ENCODE results near the gene DGKG. TPM values are rescaled to one million over a fixed set of nuclear protein-coding genes. Genes with fewer than 3 reads are reported as not detected.

The DGKG gene
- total and polyA plus RNA-seq, 2 of the 8 experiments (the other 6 are each of a cell fraction or from before 2014, with no cell fraction given) = 0.30 to 0.48 TPM

DNA sequence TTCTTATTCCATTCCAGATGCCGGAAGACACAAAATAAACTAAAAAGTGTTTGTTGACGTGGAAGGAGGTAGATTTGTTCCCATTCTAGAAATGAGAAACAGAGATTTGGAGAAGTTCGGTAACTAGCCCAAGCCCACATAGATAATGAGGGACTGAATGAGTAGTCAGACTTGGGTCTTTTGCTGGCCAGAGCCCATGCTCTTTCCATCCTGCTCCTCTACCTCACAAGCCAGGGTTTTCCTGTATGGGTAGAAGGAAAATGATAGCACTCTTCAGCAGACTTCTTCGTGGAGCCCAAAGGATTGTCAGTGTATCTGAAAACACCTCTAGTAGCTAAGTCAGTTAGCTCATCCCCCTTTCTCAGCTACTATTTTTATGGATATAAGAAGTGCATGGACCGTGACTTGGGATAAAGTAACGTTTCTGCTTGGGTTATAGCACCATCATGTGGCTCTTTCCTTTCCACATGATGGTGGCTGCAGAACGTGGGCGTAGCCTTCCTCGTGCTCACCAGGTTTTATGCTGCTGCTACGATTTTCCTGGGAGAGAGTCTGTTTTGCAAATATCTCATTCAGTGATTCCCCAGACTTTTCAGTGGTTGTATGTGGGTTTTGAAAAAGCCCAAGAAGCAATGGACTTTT lies 84.6 kb downstream of the DGKG start:
- no peak overlapping the region for H2BK120ac ChIP-seq (replicated peaks; ENCODE audit: low read depth, low read length)
- H4K91ac ChIP-seq (replicated peaks; ENCODE audit: insufficient read length, low read length) = no peak overlapping the region
- H3K27me3 ChIP-seq (replicated peaks in 1 of 4; ENCODE audit: control insufficient read depth in 3 of 4, extremely low read depth in 1 of 4, insufficient read depth in 3 of 4, low read length in 3 of 4) = no peaks in the 10 kb centered on the region
- no peaks in the 10 kb centered on the region for H3K9me3 ChIP-seq (ENCODE audit: insufficient read depth in 2 of 2, low read depth in 1 of 2, low read length in 1 of 2)
- H3K14ac ChIP-seq (ENCODE audit: insufficient read length) = no peak overlapping the region
- DNase-seq (ENCODE audit: low read depth in 1 of 2, low spot score in 2 of 2) = no peak
- no peaks in the 10 kb centered on the region for H4K20me1 ChIP-seq (replicated peaks in 1 of 2; ENCODE audit: control insufficient read depth in 1 of 2, insufficient read depth in 2 of 2, low read length in 2 of 2)
- no peaks in the 10 kb centered on the region for H3K36me3 ChIP-seq (ENCODE audit: control insufficient read depth in 2 of 4, insufficient read depth in 4 of 4, low read length in 3 of 4)
- H4K5ac ChIP-seq (ENCODE audit: insufficient read length, low read depth, low read length) = no peak overlapping the region
- no peaks in the 10 kb centered on the region for H3K79me1 ChIP-seq (ENCODE audit: low read depth, low read length)
- no peak overlapping the region; a peak in 1 of 4 replicates for H3K4me2 ChIP-seq (ENCODE audit: insufficient read depth in 1 of 2, low read depth in 2 of 2, low read length in 2 of 2)
- H3K23ac ChIP-seq (ENCODE audit: insufficient read length) = no peak overlapping the region
- no peak overlapping the region for H3K4me3 ChIP-seq (ENCODE audit: extremely low read depth in 1 of 4, insufficient read depth in 2 of 4, low read depth in 3 of 4, low read length in 4 of 4)
- H3K79me2 ChIP-seq (ENCODE audit: control insufficient read depth in 1 of 2, insufficient read depth in 2 of 2, low read length in 2 of 2) = no peaks in the 10 kb centered on the region
- FAIRE-seq = peak; percentile 94
- H3K18ac ChIP-seq (ENCODE audit: extremely low read depth, low read length) = 0 out of 2 replicates have a peak overlapping the region, but pooled peaks have one; percentile 66
- H4K8ac ChIP-seq (ENCODE audit: extremely low read depth, insufficient read depth, low read length) = no peak overlapping the region
- H2BK15ac ChIP-seq (ENCODE audit: low read length) = no peak overlapping the region
- H2BK20ac ChIP-seq (ENCODE audit: low read length) = no peak overlapping the region
- H2BK5ac ChIP-seq (ENCODE audit: low read depth, low read length) = no peak overlapping the region
- POLR2A ChIA-PET (ENCODE audit: partially characterized antibody) = interaction anchor here (1.5 kb wide), 1 partner anchor 34 kb away, joined by 5 read pairs; no protein-coding TSS in a partner anchor
- 0 out of 2 replicates have a peak overlapping the region, but pooled peaks have one; percentile 8 for H2AFZ ChIP-seq (ENCODE audit: low read length)
- 58% methylated on average over 10 of the region's 10 CpGs; no CpG with 5 or more reads in 1 of the 2 experiments for WGBS, 2 experiments (ENCODE audit: extremely low coverage in 1 of 2, insufficient coverage in 1 of 2, insufficient read length in 1 of 2, insufficient replicate concordance in 2 of 2, low coverage in 1 of 2, low lambda C conversion rate in 2 of 2, missing lambda C conversion rate in 1 of 2)
- no peak overlapping the region for H3K27ac ChIP-seq (ENCODE audit: low read depth, low read length)
- H2AK5ac ChIP-seq (ENCODE audit: low read depth, low read length) = no peak overlapping the region
- H3K4me1 ChIP-seq (replicated peaks in 1 of 4; ENCODE audit: control insufficient read depth in 3 of 4, insufficient read depth in 4 of 4, low read length in 3 of 4) = no peaks in the 10 kb centered on the region
- no peak overlapping the region for H3K9ac ChIP-seq (replicated peaks in 1 of 4; ENCODE audit: extremely low read depth in 1 of 4, low read depth in 3 of 4, low read length in 3 of 4)
- CTCF ChIA-PET (ENCODE audit: partially characterized antibody) = interaction anchor here (0.6 to 4.0 kb wide), 31 partner anchors 11 to 353 kb away, joined by 3 to 52 read pairs (median 4); no protein-coding TSS in a partner anchor
- no peak overlapping the region for H3K4ac ChIP-seq (replicated peaks; ENCODE audit: insufficient read length, low read depth, low read length)
- no peak overlapping the region for H2BK12ac ChIP-seq (ENCODE audit: low read depth, low read length)
- no peaks in the 10 kb centered on the region for H3K23me2 ChIP-seq (ENCODE audit: low read depth, low read length)
- no peak overlapping the region for H3K56ac ChIP-seq (replicated peaks; ENCODE audit: insufficient read length, low read depth, low read length)
- TF ChIP-seq CHD2 (IDR thresholded peaks at IDR 0.05; ENCODE audit: low read length) (no peak), EGR1 (IDR thresholded peaks at IDR 0.05; ENCODE audit: borderline replicate concordance, low read depth, low read length) (peak; percentile 85; the same call in 1 of the 2 replicates), BCL11A (IDR thresholded peaks at IDR 0.05; ENCODE audit: low read depth in 2 of 2, low read length in 2 of 2) (no peak), ASH2L (IDR thresholded peaks at IDR 0.05; ENCODE audit: low read length) (no peak), BACH1 (IDR thresholded peaks at IDR 0.05; ENCODE audit: low read length) (no peak), CTBP2 (IDR thresholded peaks at IDR 0.05; ENCODE audit: borderline replicate concordance, insufficient read depth, insufficient read length, low read length) (no peak), POLR2AphosphoS5 (IDR thresholded peaks at IDR 0.05; ENCODE audit: low read depth, low read length) (no peak)
- TF ChIP-seq, protein P1, sequence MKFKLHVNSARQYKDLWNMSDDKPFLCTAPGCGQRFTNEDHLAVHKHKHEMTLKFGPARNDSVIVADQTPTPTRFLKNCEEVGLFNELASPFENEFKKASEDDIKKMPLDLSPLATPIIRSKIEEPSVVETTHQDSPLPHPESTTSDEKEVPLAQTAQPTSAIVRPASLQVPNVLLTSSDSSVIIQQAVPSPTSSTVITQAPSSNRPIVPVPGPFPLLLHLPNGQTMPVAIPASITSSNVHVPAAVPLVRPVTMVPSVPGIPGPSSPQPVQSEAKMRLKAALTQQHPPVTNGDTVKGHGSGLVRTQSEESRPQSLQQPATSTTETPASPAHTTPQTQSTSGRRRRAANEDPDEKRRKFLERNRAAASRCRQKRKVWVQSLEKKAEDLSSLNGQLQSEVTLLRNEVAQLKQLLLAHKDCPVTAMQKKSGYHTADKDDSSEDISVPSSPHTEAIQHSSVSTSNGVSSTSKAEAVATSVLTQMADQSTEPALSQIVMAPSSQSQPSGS (IDR thresholded peaks at IDR 0.05; ENCODE audit: low read length) = no peak
- TF ChIP-seq, protein P2, sequence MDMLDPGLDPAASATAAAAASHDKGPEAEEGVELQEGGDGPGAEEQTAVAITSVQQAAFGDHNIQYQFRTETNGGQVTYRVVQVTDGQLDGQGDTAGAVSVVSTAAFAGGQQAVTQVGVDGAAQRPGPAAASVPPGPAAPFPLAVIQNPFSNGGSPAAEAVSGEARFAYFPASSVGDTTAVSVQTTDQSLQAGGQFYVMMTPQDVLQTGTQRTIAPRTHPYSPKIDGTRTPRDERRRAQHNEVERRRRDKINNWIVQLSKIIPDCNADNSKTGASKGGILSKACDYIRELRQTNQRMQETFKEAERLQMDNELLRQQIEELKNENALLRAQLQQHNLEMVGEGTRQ (IDR thresholded peaks at IDR 0.05; ENCODE audit: low read length) = no peak
- TF ChIP-seq, protein P3, sequence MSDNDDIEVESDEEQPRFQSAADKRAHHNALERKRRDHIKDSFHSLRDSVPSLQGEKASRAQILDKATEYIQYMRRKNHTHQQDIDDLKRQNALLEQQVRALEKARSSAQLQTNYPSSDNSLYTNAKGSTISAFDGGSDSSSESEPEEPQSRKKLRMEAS (IDR thresholded peaks at IDR 0.05) = peak; percentile 61
